ENCODE results near the gene PCDH15. TPM values are rescaled to one million over a fixed set of nuclear protein-coding genes. Genes with fewer than 3 reads are reported as not detected.

PCDH15 gene
- total and polyA plus RNA-seq, 2 of the 4 experiments (the other 2 are of a cell fraction) = not detected

- POLR2A ChIA-PET (ENCODE audit: unreplicated experiment) = no interaction called here
- Histone ChIP-seq H3K14ac (replicated peaks; ENCODE audit: low read depth, low read length) (no peak overlapping the region), H2AK9ac (replicated peaks; ENCODE audit: low read depth, low read length, poor library complexity) (no peak overlapping the region), H3K36me3 (ENCODE audit: control insufficient read depth, insufficient read depth, low read length) (no peaks in the 10 kb centered on the region), H3K23ac (ENCODE audit: low read depth, low read length) (no peak overlapping the region), H3K4me2 (ENCODE audit: low read depth, low read length) (no peak overlapping the region), H3K27me3 (ENCODE audit: control insufficient read depth, insufficient read depth, low read length) (no peaks in the 10 kb centered on the region), H2BK5ac (ENCODE audit: low read depth, low read length, poor library complexity, severe bottlenecking) (no peak overlapping the region), H3K4me1 (ENCODE audit: control insufficient read depth, insufficient read depth, low read length) (no peaks in the 10 kb centered on the region), H3K9me1 (ENCODE audit: insufficient read depth, low read length) (no peaks in the 10 kb centered on the region), H3K27ac (ENCODE audit: insufficient read depth, low read length) (no peak overlapping the region), H3K79me1 (ENCODE audit: low read depth in 1 of 2, low read length in 2 of 2) (no peaks in the 10 kb centered on the region), H3K9me3 (ENCODE audit: control insufficient read depth, insufficient read depth, low read length) (peaks cover 8% of the 10 kb centered on the region; the same call in 1 of the 2 replicates), H3K9ac (ENCODE audit: low read depth, low read length) (no peak overlapping the region), H3K18ac (ENCODE audit: low read depth, low read length) (no peak overlapping the region), H4K5ac (ENCODE audit: low read depth, low read length) (no peak overlapping the region), H4K20me1 (ENCODE audit: insufficient read depth, low read length) (no peaks in the 10 kb centered on the region), H2AK5ac (ENCODE audit: low read depth, low read length) (no peak overlapping the region), H2BK15ac (ENCODE audit: low read depth, low read length) (no peak overlapping the region), H2BK20ac (ENCODE audit: low read depth, low read length) (no peak overlapping the region), H2AFZ (replicated peaks; ENCODE audit: low read length, poor library complexity) (no peak overlapping the region), H4K8ac (ENCODE audit: low read depth in 2 of 2, low read length in 2 of 2) (no peak overlapping the region), H3K4me3 (ENCODE audit: insufficient read depth, low read depth, low read length) (no peak overlapping the region), H2BK120ac (ENCODE audit: low read depth, low read length) (no peak overlapping the region), H3K4ac (ENCODE audit: low read depth, low read length) (no peak overlapping the region), H3K56ac (ENCODE audit: extremely low read depth, insufficient read depth, low read length) (no peak overlapping the region), H4K91ac (ENCODE audit: insufficient read depth, low read depth, low read length) (no peak overlapping the region)
- dilution Hi-C loops (cut with HindIII; ENCODE audit: low sequenced_read_pairs, unreplicated experiment) (no loop called here), intact Hi-C loops (cut with micrococcal nuclease) (no loop called here), in situ Hi-C loops (cut with MboI; ENCODE audit: low sequenced_read_pairs) (no loop called here)
- TF ChIP-seq RCOR1 (IDR thresholded peaks at IDR 0.05; ENCODE audit: insufficient replicate concordance, low read length) = no peak
- TF ChIP-seq CTCF (conservative IDR thresholded peaks at IDR 0.05; ENCODE audit: low read depth, low read length) = no peak
- no peak for TF ChIP-seq CHD1 (IDR thresholded peaks at IDR 0.05; ENCODE audit: low read depth, low read length)
- no peak for TF ChIP-seq POLR2A (IDR thresholded peaks at IDR 0.05; ENCODE audit: low read depth, low read length)
- TF ChIP-seq USF2 (IDR thresholded peaks at IDR 0.05; ENCODE audit: low read depth, low read length) = no peak
- no peak for TF ChIP-seq SMC3 (IDR thresholded peaks at IDR 0.05; ENCODE audit: low read depth, low read length)
- TF ChIP-seq RFX5 (IDR thresholded peaks at IDR 0.05; ENCODE audit: low read depth, low read length) = no peak
- TF ChIP-seq MAZ (IDR thresholded peaks at IDR 0.05; ENCODE audit: borderline replicate concordance, low read depth, low read length) = no peak
- no peak for TF ChIP-seq ELK1 (IDR thresholded peaks at IDR 0.05; ENCODE audit: borderline replicate concordance, low read depth, low read length)
- no peak for TF ChIP-seq RAD21 (IDR thresholded peaks at IDR 0.05; ENCODE audit: low read length)
- no peak for TF ChIP-seq FOS (IDR thresholded peaks at IDR 0.05; ENCODE audit: low read depth, low read length)
- no peak for TF ChIP-seq MXI1 (IDR thresholded peaks at IDR 0.05; ENCODE audit: borderline replicate concordance, low read depth, low read length)
- TF ChIP-seq MAFK (IDR thresholded peaks at IDR 0.05; ENCODE audit: low read depth, low read length) = no peak
- TF ChIP-seq NFE2L2 (IDR thresholded peaks at IDR 0.05; ENCODE audit: low read depth, low read length) = no peak
- TF ChIP-seq BHLHE40 (IDR thresholded peaks at IDR 0.05; ENCODE audit: low read depth, low read length) = no peak
- TF ChIP-seq CEBPB (IDR thresholded peaks at IDR 0.05; ENCODE audit: low read depth, low read length) = no peak
- no peak for ATAC-seq (ENCODE audit: low read depth)
- no CpG with 5 or more reads among the region's 1 CpG for WGBS, 2 experiments (ENCODE audit: extremely low coverage in 2 of 2, insufficient read length in 1 of 2)
- no TSS peak for BruUV-seq (replicated peaks)
- DNase-seq = no peak
- CTCF ChIA-PET = no interaction called here
Observed at GRCh38 chr10:54120806-54121205, 680.2 kb downstream of the PCDH15 start.

Measured in IMR-90 (cell line).